WERI-Rb-1 (cell line): ENCODE measurements around the gene AATK.

Experiments
- DNase-seq: peaks from one replicate; pipeline ENCODE4 v3.0.0-alpha.2; 2020
- H3K27ac ChIP-seq: fragments of 250-450 bp; sonication (Bioruptor Pico); 2 replicates; pipeline ENCODE4 v1.5.1; 2020; ENCODE audit warnings: mild to moderate bottlenecking, moderate library complexity
- H3K27me3 ChIP-seq: fragments of 250-450 bp; sonication (Bioruptor Pico); 2 replicates; pipeline ENCODE4 v1.5.1; 2021; ENCODE audit warnings: mild to moderate bottlenecking, low read depth, moderate library complexity; ENCODE audit not compliant: insufficient read depth, severe bottlenecking
- H3K36me3 ChIP-seq: fragments of 250-450 bp; sonication (Bioruptor Pico); 2 replicates; pipeline ENCODE4 v1.5.1; 2020; ENCODE audit warnings: mild to moderate bottlenecking, moderate library complexity
- H3K4me3 ChIP-seq: 2 replicates; pipeline ENCODE4 v1.5.1; 2011; ENCODE audit warnings: low read depth, mild to moderate bottlenecking, control low read depth, low read length
- H3K9me3 ChIP-seq: fragments of 250-450 bp; sonication (Bioruptor Pico); 2 replicates; pipeline ENCODE4 v1.5.1; 2021; ENCODE audit warnings: mild to moderate bottlenecking, moderate library complexity; ENCODE audit not compliant: severe bottlenecking
- TF ChIP-seq, protein P1 (sequence below): IDR thresholded peaks from 2 replicates; pipeline ENCODE4 v1.5.1; 2011; ENCODE audit warnings: low read depth, mild to moderate bottlenecking, control low read depth, inconsistent platforms, low read length

Gene AATK

DNA sequence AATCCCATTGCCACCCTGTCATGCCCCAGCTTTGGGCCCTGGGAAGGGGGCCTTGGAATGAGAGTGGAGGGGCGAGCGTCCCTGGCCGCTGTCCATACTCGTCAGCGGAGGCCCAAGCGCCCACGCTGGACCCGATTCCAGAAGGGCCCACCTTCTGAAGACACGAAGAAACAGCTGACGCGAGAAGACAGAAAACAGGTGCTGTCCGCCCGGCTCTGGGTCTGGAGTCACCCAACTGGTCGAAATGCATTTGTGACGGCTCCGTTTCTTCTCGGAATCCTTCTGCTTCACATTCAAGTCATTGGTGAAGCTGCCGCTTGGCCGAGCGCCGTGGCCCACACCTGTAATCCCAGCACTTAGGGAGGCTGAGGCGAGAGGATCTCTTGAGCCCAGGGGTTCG lies 53.6 kb downstream of the AATK start:
- no peaks in the 10 kb centered on the region for H3K27me3 ChIP-seq
- H3K9me3 ChIP-seq, result no peaks in the 10 kb centered on the region
- no peak for DNase-seq
- no peak overlapping the region for H3K27ac ChIP-seq
- H3K36me3 ChIP-seq, result peaks cover 69% of the 10 kb centered on the region
- TF ChIP-seq, protein P1, sequence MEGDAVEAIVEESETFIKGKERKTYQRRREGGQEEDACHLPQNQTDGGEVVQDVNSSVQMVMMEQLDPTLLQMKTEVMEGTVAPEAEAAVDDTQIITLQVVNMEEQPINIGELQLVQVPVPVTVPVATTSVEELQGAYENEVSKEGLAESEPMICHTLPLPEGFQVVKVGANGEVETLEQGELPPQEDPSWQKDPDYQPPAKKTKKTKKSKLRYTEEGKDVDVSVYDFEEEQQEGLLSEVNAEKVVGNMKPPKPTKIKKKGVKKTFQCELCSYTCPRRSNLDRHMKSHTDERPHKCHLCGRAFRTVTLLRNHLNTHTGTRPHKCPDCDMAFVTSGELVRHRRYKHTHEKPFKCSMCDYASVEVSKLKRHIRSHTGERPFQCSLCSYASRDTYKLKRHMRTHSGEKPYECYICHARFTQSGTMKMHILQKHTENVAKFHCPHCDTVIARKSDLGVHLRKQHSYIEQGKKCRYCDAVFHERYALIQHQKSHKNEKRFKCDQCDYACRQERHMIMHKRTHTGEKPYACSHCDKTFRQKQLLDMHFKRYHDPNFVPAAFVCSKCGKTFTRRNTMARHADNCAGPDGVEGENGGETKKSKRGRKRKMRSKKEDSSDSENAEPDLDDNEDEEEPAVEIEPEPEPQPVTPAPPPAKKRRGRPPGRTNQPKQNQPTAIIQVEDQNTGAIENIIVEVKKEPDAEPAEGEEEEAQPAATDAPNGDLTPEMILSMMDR, result no peak
- no peak overlapping the region for H3K4me3 ChIP-seq

DNA sequence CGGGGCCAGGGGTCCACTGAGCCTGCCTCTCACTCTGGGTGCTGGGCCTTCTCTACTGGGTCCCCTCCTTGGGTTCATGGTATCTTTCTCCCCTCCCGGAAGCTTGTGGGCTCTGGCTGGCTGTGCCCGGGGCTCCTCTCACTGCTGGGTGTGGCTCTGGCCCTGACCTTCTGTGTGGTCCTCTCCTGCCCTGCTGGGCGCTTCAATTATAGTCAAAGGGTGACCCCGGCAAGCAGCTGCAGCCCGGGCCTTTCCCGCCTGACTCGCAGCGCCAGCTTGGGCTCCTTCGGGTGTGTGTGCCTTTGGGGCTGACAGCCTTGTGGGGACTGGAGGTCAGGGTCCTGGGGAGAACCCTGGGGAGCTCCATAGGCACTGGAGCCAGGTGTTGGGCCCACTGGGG lies 55.0 kb downstream of the AATK start:
- Histone ChIP-seq H3K9me3 (no peaks in the 10 kb centered on the region), H3K27ac (no peak overlapping the region), H3K36me3 (peaks cover 69% of the 10 kb centered on the region), H3K4me3 (no peak overlapping the region), H3K27me3 (no peaks in the 10 kb centered on the region)
- no peak for DNase-seq
- TF ChIP-seq, protein P1, result no peak

DNA sequence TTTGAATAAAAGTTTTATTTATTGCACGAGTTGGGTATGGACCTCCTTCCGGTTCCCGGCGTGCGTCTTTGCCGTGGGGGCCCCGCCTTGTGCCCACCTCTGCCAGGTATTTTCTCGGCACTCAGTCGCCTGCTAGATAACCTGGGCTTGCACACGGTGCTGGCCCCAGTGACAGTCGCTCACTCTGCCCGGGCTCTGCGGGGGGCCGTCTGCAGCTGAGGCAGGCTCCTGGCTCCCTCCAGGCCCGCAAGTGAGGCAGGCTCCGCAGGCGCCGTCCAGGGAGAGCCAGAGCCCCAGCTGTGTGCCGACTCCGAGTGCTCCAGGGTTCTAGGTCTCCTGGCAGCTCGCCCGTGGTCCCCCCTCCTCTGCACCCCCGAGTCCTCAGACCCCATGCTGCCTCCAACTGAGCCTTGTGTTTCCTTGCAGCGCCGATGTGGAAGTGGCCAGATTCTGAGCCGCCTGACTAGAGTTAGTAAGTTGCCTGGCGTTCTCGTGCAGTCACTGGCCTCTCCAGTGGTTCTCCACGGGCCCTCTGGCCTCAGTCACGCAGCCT lies 55.5 kb downstream of the AATK start:
- no peak overlapping the region for H3K4me3 ChIP-seq
- peaks cover 69% of the 10 kb centered on the region for H3K36me3 ChIP-seq
- H3K27ac ChIP-seq, result 0 out of 2 replicates have a peak overlapping the region, but pooled peaks have one; percentile 10
- H3K9me3 ChIP-seq, result no peaks in the 10 kb centered on the region
- no peak for DNase-seq
- TF ChIP-seq, protein P1, result no peak
- no peaks in the 10 kb centered on the region for H3K27me3 ChIP-seq

DNA sequence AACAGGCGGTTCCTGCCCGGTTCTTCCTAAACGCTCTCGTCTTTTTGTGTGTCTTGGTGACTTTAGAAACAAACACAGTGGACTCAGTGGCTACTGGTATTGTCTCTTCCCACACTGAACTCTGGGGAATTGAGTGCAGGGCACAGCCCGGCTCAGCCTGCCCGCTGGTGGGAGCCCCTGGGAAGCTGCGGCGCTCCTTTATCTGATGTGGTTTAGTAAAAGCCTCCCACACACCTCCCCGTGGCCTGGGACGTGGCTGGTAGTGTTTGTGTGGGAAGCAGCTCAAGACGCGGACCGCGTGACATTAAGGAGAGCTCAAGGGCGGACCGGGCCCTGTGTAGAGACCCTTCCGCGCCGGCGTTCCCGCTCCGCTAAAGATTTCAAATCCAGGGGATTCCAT lies 56.1 kb downstream of the AATK start:
- DNase-seq, result no peak
- Histone ChIP-seq H3K9me3 (no peaks in the 10 kb centered on the region), H3K27ac (no peak overlapping the region), H3K27me3 (no peaks in the 10 kb centered on the region), H3K4me3 (no peak overlapping the region), H3K36me3 (peaks cover 74% of the 10 kb centered on the region)
- TF ChIP-seq, protein P1, result no peak

DNA sequence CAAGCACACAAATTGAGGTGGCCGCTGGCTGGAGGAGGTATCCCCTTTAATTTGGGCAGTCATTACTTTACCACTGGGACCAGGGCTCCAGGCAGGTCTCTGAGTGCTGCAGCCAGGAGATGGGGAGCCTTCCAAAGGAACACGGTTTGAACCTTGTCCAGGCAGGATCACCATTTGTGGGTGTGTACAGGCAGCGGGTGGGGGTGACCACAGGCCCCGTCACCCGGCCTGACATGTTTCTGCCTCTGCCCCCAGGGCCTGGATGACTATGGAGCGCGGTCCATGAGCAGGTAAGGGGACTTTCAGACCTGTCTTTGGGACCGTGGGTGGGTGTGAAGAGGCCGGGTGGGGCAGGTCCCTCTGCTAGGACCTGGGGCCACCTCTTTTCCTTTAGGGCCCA lies 57.8 kb downstream of the AATK start:
- Histone ChIP-seq H3K36me3 (peaks cover 91% of the 10 kb centered on the region), H3K27ac (no peak overlapping the region), H3K4me3 (no peak overlapping the region), H3K9me3 (no peaks in the 10 kb centered on the region), H3K27me3 (no peaks in the 10 kb centered on the region)
- TF ChIP-seq, protein P1, result no peak
- DNase-seq, result no peak

DNA sequence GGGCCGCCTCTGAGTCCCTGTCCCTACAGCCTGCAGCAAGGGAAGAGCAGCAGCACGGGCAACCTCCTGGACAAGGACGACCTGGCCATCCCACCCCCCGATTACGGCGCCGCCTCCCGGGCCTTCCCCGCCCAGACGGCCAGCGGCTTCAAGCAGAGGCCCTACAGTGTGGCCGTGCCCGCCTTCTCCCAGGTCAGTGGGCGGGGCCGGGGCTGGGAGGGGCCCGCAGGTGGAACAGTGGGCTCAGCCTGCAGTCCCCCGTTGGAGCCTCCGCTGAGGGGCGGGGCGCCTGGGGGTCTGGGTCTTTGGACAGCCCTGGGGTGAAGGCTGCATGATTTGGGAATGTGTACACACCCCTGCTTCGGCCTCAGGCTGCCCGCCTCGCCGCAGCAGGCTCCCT lies 59.3 kb downstream of the AATK start:
- peaks cover 96% of the 10 kb centered on the region for H3K36me3 ChIP-seq

More for the DNA sequence above, 59.3 kb downstream of the AATK start:
- Histone ChIP-seq H3K9me3 (no peaks in the 10 kb centered on the region), H3K4me3 (no peak overlapping the region), H3K27me3 (no peaks in the 10 kb centered on the region), H3K27ac (no peak overlapping the region)
- TF ChIP-seq, protein P1, result no peak
- no peak for DNase-seq
